Measurements from ENCODE around the gene KRTCAP3. TPM values are rescaled to one million over a fixed set of nuclear protein-coding genes. Genes with fewer than 3 reads are reported as not detected.
A peak's percentile ranks its signal among the peaks of the same experiment; 100 is the strongest.

The KRTCAP3 gene
- total RNA-seq, 6 experiments from 2014 or later = 3.2 to 8.0 (median 4.6) TPM

- 80% methylated on average over 1 of the region's 8 CpGs for WGBS (ENCODE audit: insufficient coverage, low coverage, low lambda C conversion rate, missing lambda C conversion rate)
- no peaks in the 10 kb centered on the region for H3K27me3 ChIP-seq
- peaks cover 0 to 23% (median 9%) of the 10 kb centered on the region in 4 donors for H3K36me3 ChIP-seq
- no peak for DNase-seq
- no peaks in the 10 kb centered on the region for H3K4me1 ChIP-seq
- no peak for ATAC-seq
- no peak overlapping the region for H3K4me3 ChIP-seq
- TF ChIP-seq CTCF (IDR thresholded peaks at IDR 0.05) (no peak), POLR2A (IDR thresholded peaks at IDR 0.05) (no peak)
- intact Hi-C loops (cut with DNase I) = no loop called here
- no peaks in the 10 kb centered on the region for H3K9me3 ChIP-seq
- no peak overlapping the region for H3K27ac ChIP-seq
Observed at GRCh38 chr2:27445615-27446014, 3.4 kb downstream of the KRTCAP3 start.

GRCh38 chr2:27446057-27446456 is 3.9 kb downstream of the KRTCAP3 start:
- ATAC-seq (peak; percentile 22 to 80 (median 38)), DNase-seq (peak in 2 of 3 donors; percentile 47 to 63)
- Histone ChIP-seq H3K27ac (no peak overlapping the region), H3K4me3 (no peak overlapping the region), H3K4me1 (no peaks in the 10 kb centered on the region), H3K27me3 (no peaks in the 10 kb centered on the region), H3K36me3 (peaks cover 0 to 18% (median 5%) of the 10 kb centered on the region in 4 donors), H3K9me3 (no peaks in the 10 kb centered on the region)
- intact Hi-C loops (cut with DNase I) = no loop called here
- TF ChIP-seq POLR2A (IDR thresholded peaks at IDR 0.05) = no peak
- TF ChIP-seq CTCF (IDR thresholded peaks at IDR 0.05) = no peak
- WGBS (ENCODE audit: insufficient coverage, low coverage, low lambda C conversion rate, missing lambda C conversion rate) = 36% methylated on average over 2 of the region's 3 CpGs

GRCh38 chr2:27448381-27448780 is 6.2 kb downstream of the KRTCAP3 start:
- Histone ChIP-seq H3K4me3 (no peak overlapping the region), H3K36me3 (peaks cover 0 to 9% (median 0%) of the 10 kb centered on the region in 4 donors), H3K27me3 (no peaks in the 10 kb centered on the region), H3K4me1 (no peaks in the 10 kb centered on the region), H3K27ac (no peak overlapping the region), H3K9me3 (no peaks in the 10 kb centered on the region)
- no peak for TF ChIP-seq CTCF (IDR thresholded peaks at IDR 0.05)
- no peak for TF ChIP-seq POLR2A (IDR thresholded peaks at IDR 0.05)
- no peak for ATAC-seq
- intact Hi-C loops (cut with DNase I) = no loop called here
- 64% methylated on average over 3 of the region's 3 CpGs for WGBS (ENCODE audit: insufficient coverage, low coverage, low lambda C conversion rate, missing lambda C conversion rate)
- DNase-seq = no peak

GRCh38 chr2:27451095-27451494 is 8.9 kb downstream of the KRTCAP3 start:
- Histone ChIP-seq H3K27me3 (no peaks in the 10 kb centered on the region), H3K4me1 (no peaks in the 10 kb centered on the region), H3K27ac (no peak overlapping the region), H3K4me3 (no peak overlapping the region), H3K9me3 (no peaks in the 10 kb centered on the region), H3K36me3 (peaks cover 0 to 18% (median 0%) of the 10 kb centered on the region in 4 donors)
- 86% methylated on average over 1 of the region's 1 CpG for WGBS (ENCODE audit: insufficient coverage, low coverage, low lambda C conversion rate, missing lambda C conversion rate)
- no peak for DNase-seq
- intact Hi-C loops (cut with DNase I) = no loop called here
- ATAC-seq = no peak
- no peak for TF ChIP-seq POLR2A (IDR thresholded peaks at IDR 0.05)
- no peak for TF ChIP-seq CTCF (IDR thresholded peaks at IDR 0.05)

- intact Hi-C loops (cut with DNase I) = no loop called here
- Histone ChIP-seq H3K27me3 (no peaks in the 10 kb centered on the region), H3K4me3 (no peak overlapping the region), H3K9me3 (no peaks in the 10 kb centered on the region), H3K4me1 (no peaks in the 10 kb centered on the region), H3K27ac (no peak overlapping the region), H3K36me3 (peaks cover 0 to 17% (median 0%) of the 10 kb centered on the region in 4 donors)
- no peak for TF ChIP-seq POLR2A (IDR thresholded peaks at IDR 0.05)
- TF ChIP-seq CTCF (IDR thresholded peaks at IDR 0.05) = no peak
- WGBS (ENCODE audit: insufficient coverage, low coverage, low lambda C conversion rate, missing lambda C conversion rate) = 97% methylated on average over 6 of the region's 7 CpGs
- ATAC-seq (no peak), DNase-seq (no peak)
Observed at GRCh38 chr2:27453968-27454367, 11.8 kb downstream of the KRTCAP3 start.
